SK-N-SH (cell line): ENCODE data around the gene PTCRA. TPM values are rescaled to one million over a fixed set of nuclear protein-coding genes. Genes with fewer than 3 reads are reported as not detected.
"Not testable (repeated sequence)": the region's sequence is repeated elsewhere in the genome, so short reads cannot be mapped to it uniquely, and the experiment has no call there.

Source experiments
- CTCF ChIA-PET: fragments of 300-600, 350-600 bp; formaldehyde crosslinking; extraction: SDS; loops from one replicate; lab custom pipeline; 2021; lab: Yijun Ruan, JAX
- POLR2A ChIA-PET: fragments of 350-600 bp; sonication (Branson Sonifier 250); formaldehyde crosslinking; extraction: SDS; loops from one replicate; lab custom pipeline; 2020; ENCODE audit warnings: antibody characterized with exemption, inconsistent platforms; lab: Yijun Ruan, JAX
- DNase-seq: peaks from one replicate; pipeline ENCODE4 v3.0.0; 2012
- H2AFZ ChIP-seq: fragments of 200-600 bp; sonication (generic); 2 replicates; pipeline ENCODE4 v1.8.1; 2016; ENCODE audit warnings: antibody characterized with exemption, mild to moderate bottlenecking, low read depth
- H3F3A ChIP-seq: fragments of 200-600 bp; sonication (generic); replicated peaks from 2 replicates; pipeline ENCODE3; 2016; ENCODE audit warnings: antibody characterized with exemption, mild to moderate bottlenecking; ENCODE audit not compliant: insufficient read depth
- H3K27ac ChIP-seq, 2 experiments: fragments of 200-500 bp in 1 of 2; fragments of 200-600 bp in 1 of 2; sonication (Bioruptor generic) in 1 of 2; sonication (generic), shearing (Covaris generic) in 1 of 2; 2 replicates each; pipeline versions ENCODE4 v1.5.1 to v1.6.1; 2014 to 2016; ENCODE audit warnings: low read depth in 2 of 2, inconsistent platforms in 1 of 2, low read length in 1 of 2, mild to moderate bottlenecking in 1 of 2, mixed read lengths in 1 of 2
- H3K27me3 ChIP-seq: fragments of 200-600 bp; sonication (generic), shearing (Covaris generic); 2 replicates; pipeline ENCODE4 v1.6.1; 2016; ENCODE audit warnings: mixed run types; ENCODE audit not compliant: insufficient read depth
- H3K36me3 ChIP-seq, 2 experiments: fragments of 200-500 bp in 1 of 2; fragments of 200-600 bp in 1 of 2; sonication (Bioruptor generic) in 1 of 2; sonication (generic) in 1 of 2; replicated peaks in 1 of 2; 2 replicates each; pipeline versions ENCODE3 to v1.5.1; 2014 to 2016; ENCODE audit warnings: low read length in 1 of 2, mild to moderate bottlenecking in 1 of 2; ENCODE audit not compliant: insufficient read depth in 2 of 2, control insufficient read depth in 1 of 2
- H3K4me1 ChIP-seq, 2 experiments: fragments of 200-500 bp in 1 of 2; fragments of 200-600 bp in 1 of 2; sonication (Bioruptor generic) in 1 of 2; sonication (generic), shearing (Covaris generic) in 1 of 2; 2 replicates each; pipeline versions ENCODE4 v1.5.1 to v1.6.1; 2014 to 2016; ENCODE audit warnings: low read depth in 1 of 2, low read length in 1 of 2, mixed run types in 1 of 2; ENCODE audit not compliant: insufficient read depth in 2 of 2, control insufficient read depth in 1 of 2
- H3K4me2 ChIP-seq: fragments of 200-600 bp; sonication (generic), shearing (Covaris generic); 2 replicates; pipeline ENCODE4 v1.6.1; 2017; ENCODE audit warnings: mixed run types
- H3K4me3 ChIP-seq, 2 experiments: fragments of 200-500 bp in 1 of 2; fragments of 200-600 bp in 1 of 2; sonication (Bioruptor generic) in 1 of 2; sonication (generic), shearing (Covaris generic) in 1 of 2; 2 replicates each; pipeline versions ENCODE4 v1.5.1 to v1.8.1; 2014 to 2016; ENCODE audit warnings: low read depth in 2 of 2, inconsistent platforms in 1 of 2, low read length in 1 of 2, mild to moderate bottlenecking in 1 of 2, mixed read lengths in 1 of 2, moderate library complexity in 1 of 2
- H3K79me2 ChIP-seq: fragments of 200-600 bp; sonication (generic); 2 replicates; pipeline ENCODE4 v1.8.1; 2017; ENCODE audit warnings: mild to moderate bottlenecking; ENCODE audit not compliant: insufficient read depth
- H3K9ac ChIP-seq: fragments of 200-600 bp; sonication (generic); 2 replicates; pipeline ENCODE4 v1.6.1; 2017; ENCODE audit warnings: mixed run types
- H3K9me2 ChIP-seq: fragments of 200-600 bp; sonication (generic); 2 replicates; pipeline ENCODE4 v1.6.1; 2017; ENCODE audit warnings: mixed run types
- H3K9me3 ChIP-seq: fragments of 200-600 bp; sonication (generic); 2 replicates; pipeline ENCODE4 v1.6.1; 2017; ENCODE audit warnings: mixed run types, mild to moderate bottlenecking, moderate library complexity
- H4K20me1 ChIP-seq: fragments of 200-600 bp; sonication (generic); 2 replicates; pipeline ENCODE4 v1.6.1; 2017; ENCODE audit warnings: mild to moderate bottlenecking, mixed run types; ENCODE audit not compliant: insufficient read depth
- GABPA ChIP-seq: IDR thresholded peaks from 2 replicates; pipeline ENCODE4 v1.4.0; 2012; ENCODE audit warnings: low read depth, mild to moderate bottlenecking
- MXI1 ChIP-seq: IDR thresholded peaks from 2 replicates; pipeline ENCODE4 v1.6.1; 2012; ENCODE audit warnings: mild to moderate bottlenecking, low read depth, low read length, improper control_type of control experiment
- NFIC ChIP-seq: IDR thresholded peaks from 2 replicates; pipeline ENCODE4 v1.4.0; 2012; ENCODE audit warnings: borderline replicate concordance
- POLR2AphosphoS5 ChIP-seq: IDR thresholded peaks from 2 replicates; pipeline ENCODE4 v1.6.1; 2012; ENCODE audit warnings: low read depth, low read length
- SIN3A ChIP-seq: IDR thresholded peaks from 2 replicates; pipeline ENCODE4 v1.6.1; 2012; ENCODE audit warnings: low read depth, mild to moderate bottlenecking, low read length, moderate library complexity, borderline replicate concordance
- SMC3 ChIP-seq: IDR thresholded peaks from 2 replicates; pipeline ENCODE4 v1.6.1; 2012; ENCODE audit warnings: low read depth, low read length, improper control_type of control experiment
- TCF12 ChIP-seq: IDR thresholded peaks from 2 replicates; pipeline ENCODE4 v1.4.0; 2012
- YY1 ChIP-seq: IDR thresholded peaks from 2 replicates; pipeline ENCODE4 v1.4.0; 2012; ENCODE audit warnings: low read depth, mild to moderate bottlenecking
- WGBS: methylation state at CpG from one replicate; pipeline ENCODE4 v1.1.6; 2017; ENCODE audit warnings: low lambda C conversion rate; 5-methylcytosine and 5-hydroxymethylcytosine counted together
- polyA plus RNA-seq, 3 experiments: library from polyadenylated mRNA; depleted of rRNA; stranded (reverse); fragments of >200 nt; gene quantifications; 2 replicates each; pipeline ENCODE4 v1.2.3, GENCODE V29; 2012
- TF ChIP-seq, protein P1 (sequence below): fragments of 150-350 bp; IDR thresholded peaks from 2 replicates; pipeline ENCODE4 v1.6.1; 2016; ENCODE audit warnings: mild to moderate bottlenecking, low read depth, low read length
- TF ChIP-seq, protein P2 (sequence below): IDR thresholded peaks from 2 replicates; pipeline ENCODE4 v1.4.0; 2012; ENCODE audit warnings: low read depth

Gene PTCRA
- polyA plus RNA-seq, 1 of the 3 experiments (the other 2 are of a cell fraction), result not detected

DNA sequence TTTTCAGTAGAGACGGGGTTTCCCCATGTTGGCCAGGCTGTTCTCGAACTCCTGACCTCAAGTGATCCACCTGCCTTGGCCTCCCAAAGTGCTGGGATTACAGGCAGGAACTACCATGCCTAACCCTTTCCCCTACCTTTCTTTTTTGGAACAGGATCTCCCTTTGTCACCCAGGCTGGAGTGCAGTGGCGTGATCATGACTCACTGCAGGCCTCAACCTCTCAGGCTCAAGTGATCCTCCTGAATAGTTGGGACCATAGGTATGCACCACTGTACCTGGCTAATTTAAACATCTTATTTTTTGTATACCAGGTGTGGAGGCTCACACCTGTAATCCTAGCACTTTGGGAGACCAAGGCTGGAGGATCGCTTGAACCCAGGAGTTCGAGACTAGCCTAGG lies 25.5 kb downstream of the PTCRA start:
- H3K79me2 ChIP-seq, H3K4me3 ChIP-seq, H3K9me3 ChIP-seq, H2AFZ ChIP-seq, H3K4me2 ChIP-seq, H4K20me1 ChIP-seq, H3F3A ChIP-seq, DNase-seq, H3K9ac ChIP-seq, H3K27me3 ChIP-seq, H3K9me2 ChIP-seq, H3K27ac ChIP-seq, POLR2A ChIA-PET, H3K4me1 ChIP-seq: not testable (repeated sequence)
- CTCF ChIA-PET, result interaction anchor here (2.1 kb wide), 1 partner anchor 40 kb away, joined by 5 read pairs; no protein-coding TSS in a partner anchor
- peaks cover 19 to 25% of the 10 kb centered on the region in 2 experiments for H3K36me3 ChIP-seq
- 95% methylated on average over 5 of the region's 5 CpGs for WGBS

DNA sequence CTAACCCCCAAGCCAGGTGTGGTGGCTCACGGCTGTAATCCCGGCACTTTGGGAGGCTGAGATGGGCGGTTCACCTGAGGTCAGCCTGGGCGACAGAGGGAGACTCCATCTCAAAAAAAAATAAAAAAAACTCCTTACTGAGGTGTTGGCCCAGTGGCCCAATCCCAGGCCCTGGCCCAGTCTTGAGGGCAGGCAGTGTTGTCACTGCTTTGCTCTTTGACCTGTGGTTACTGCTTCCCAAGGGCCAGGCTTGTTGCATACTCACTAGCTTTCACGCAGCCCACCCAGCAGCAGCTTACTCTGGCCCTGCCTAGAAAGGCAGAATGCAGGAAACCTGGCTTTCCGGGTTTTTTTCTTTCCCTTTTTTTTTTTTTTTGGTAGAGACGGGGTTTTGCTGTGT lies 26.6 kb downstream of the PTCRA start:
- no peaks in the 10 kb centered on the region for H3F3A ChIP-seq
- H3K27me3 ChIP-seq, result no peaks in the 10 kb centered on the region
- 95% methylated on average over 7 of the region's 7 CpGs for WGBS
- H3K4me3 ChIP-seq, result no peak overlapping the region
- no peaks in the 10 kb centered on the region for H3K4me1 ChIP-seq
- H3K9me2 ChIP-seq, result no peaks in the 10 kb centered on the region
- H2AFZ ChIP-seq, result no peak overlapping the region
- H3K9me3 ChIP-seq, result no peaks in the 10 kb centered on the region
- TF ChIP-seq YY1, result no peak
- no peak for TF ChIP-seq MXI1
- no peak for TF ChIP-seq TCF12
- no peak for TF ChIP-seq NFIC
- TF ChIP-seq SMC3, result no peak
- TF ChIP-seq, protein P1, sequence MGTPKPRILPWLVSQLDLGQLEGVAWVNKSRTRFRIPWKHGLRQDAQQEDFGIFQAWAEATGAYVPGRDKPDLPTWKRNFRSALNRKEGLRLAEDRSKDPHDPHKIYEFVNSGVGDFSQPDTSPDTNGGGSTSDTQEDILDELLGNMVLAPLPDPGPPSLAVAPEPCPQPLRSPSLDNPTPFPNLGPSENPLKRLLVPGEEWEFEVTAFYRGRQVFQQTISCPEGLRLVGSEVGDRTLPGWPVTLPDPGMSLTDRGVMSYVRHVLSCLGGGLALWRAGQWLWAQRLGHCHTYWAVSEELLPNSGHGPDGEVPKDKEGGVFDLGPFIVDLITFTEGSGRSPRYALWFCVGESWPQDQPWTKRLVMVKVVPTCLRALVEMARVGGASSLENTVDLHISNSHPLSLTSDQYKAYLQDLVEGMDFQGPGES, result no peak
- TF ChIP-seq, protein P2, sequence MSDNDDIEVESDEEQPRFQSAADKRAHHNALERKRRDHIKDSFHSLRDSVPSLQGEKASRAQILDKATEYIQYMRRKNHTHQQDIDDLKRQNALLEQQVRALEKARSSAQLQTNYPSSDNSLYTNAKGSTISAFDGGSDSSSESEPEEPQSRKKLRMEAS, result no peak
- TF ChIP-seq POLR2AphosphoS5, result no peak
- no peak for TF ChIP-seq GABPA
- TF ChIP-seq, all 33 proteins: peak for 0
- ChIA-PET POLR2A (interaction anchor here (0.6 kb wide), 1 partner anchor 187 kb away, joined by 4 read pairs; no protein-coding TSS in a partner anchor), CTCF (no interaction called here)
- H3K9ac ChIP-seq, result no peak overlapping the region
- no peaks in the 10 kb centered on the region for H4K20me1 ChIP-seq
- peaks cover 16 to 22% of the 10 kb centered on the region in 2 experiments for H3K36me3 ChIP-seq
- H3K4me2 ChIP-seq, result no peak overlapping the region
- no peak for DNase-seq
- no peak overlapping the region for H3K27ac ChIP-seq
- H3K79me2 ChIP-seq, result no peaks in the 10 kb centered on the region

DNA sequence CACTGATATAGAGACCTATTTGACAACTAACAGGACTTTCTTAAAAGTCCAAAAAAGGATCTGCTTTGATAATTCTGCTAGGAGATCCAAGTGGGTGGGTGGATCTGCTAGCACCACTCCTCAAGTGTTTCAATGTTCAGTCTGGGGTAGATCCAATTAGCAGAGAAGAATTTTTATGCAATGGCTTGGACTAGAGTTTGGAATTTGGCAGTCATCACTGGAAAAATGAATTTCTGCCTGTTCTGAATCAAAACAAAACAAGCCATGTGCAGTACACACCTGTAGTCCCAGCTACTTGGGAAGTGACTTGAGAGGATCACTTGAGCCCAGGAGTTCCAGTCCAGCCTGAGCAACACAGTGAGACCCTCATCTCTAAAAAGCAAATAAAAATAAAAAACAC lies 32.1 kb downstream of the PTCRA start:
- H3K4me2 ChIP-seq, result no peak overlapping the region
- POLR2A ChIA-PET, result no interaction called here
- no peaks in the 10 kb centered on the region for H3K9me2 ChIP-seq
- no peak overlapping the region for H3K4me3 ChIP-seq
- DNase-seq, result no peak
- H3F3A ChIP-seq, result no peaks in the 10 kb centered on the region
- H3K9me3 ChIP-seq, result no peaks in the 10 kb centered on the region
- no peak overlapping the region for H3K9ac ChIP-seq
- CTCF ChIA-PET, result no interaction called here
- H3K36me3 ChIP-seq, result peaks cover 5 to 7% of the 10 kb centered on the region in 2 experiments
- no peaks in the 10 kb centered on the region for H4K20me1 ChIP-seq
- no peak overlapping the region for H3K27ac ChIP-seq
- no peak for TF ChIP-seq SIN3A
- H3K27me3 ChIP-seq, result no peaks in the 10 kb centered on the region
- no peaks in the 10 kb centered on the region for H3K79me2 ChIP-seq
- H3K4me1 ChIP-seq, result no peaks in the 10 kb centered on the region
- no peak overlapping the region for H2AFZ ChIP-seq
